ENCODE data around the gene CRYGA. TPM values are rescaled to one million over a fixed set of nuclear protein-coding genes. Genes with fewer than 3 reads are reported as not detected.

Gene CRYGA
- total RNA-seq, 2 experiments from 2014 or later, result not detected

DNA sequence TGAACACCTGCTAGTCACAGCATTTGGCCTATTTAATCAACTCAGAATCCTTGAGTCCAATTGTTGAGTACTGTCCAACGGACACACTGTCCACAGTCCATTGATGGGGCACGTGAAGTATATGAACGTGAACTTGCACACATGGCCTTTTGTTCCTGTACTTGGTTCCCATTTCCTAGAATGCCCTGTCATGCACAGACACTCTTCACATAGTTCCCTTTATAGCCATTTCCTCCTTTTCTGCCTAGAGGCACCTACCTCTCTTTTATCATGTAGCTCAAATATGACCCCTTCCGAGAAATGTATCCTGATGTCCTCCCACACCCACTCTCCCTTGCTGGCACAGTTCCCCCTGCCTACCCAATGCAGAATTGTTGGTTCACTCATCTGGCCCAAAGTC is 8.7 kb upstream of the CRYGA start:
- H3K27me3 Mint-ChIP-seq, result peaks cover 12% of the 10 kb centered on the region
- ChIA-PET CTCF (no interaction called here), POLR2A (no interaction called here)
- no peaks in the 10 kb centered on the region for H3K4me1 ChIP-seq (ENCODE audit: insufficient read depth, low read length)
- no peaks in the 10 kb centered on the region for H3K9me3 Mint-ChIP-seq
- no peak overlapping the region for H3K4me3 ChIP-seq (ENCODE audit: low read length)
- DNase-seq (peak in 2 of 14 experiments; percentile 18 to 29), ATAC-seq (ENCODE audit: poor library complexity) (no peak)
- peaks cover 0 to 17% of the 10 kb centered on the region in 2 experiments for H3K27me3 ChIP-seq (ENCODE audit: control insufficient read depth in 1 of 2, insufficient read depth in 2 of 2, low read length in 2 of 2)
- H3K27ac ChIP-seq (ENCODE audit: low read depth in 1 of 2, low read length in 2 of 2), result no peak overlapping the region
- no peaks in the 10 kb centered on the region for H3K9me3 ChIP-seq (ENCODE audit: control insufficient read depth in 1 of 2, insufficient read depth in 1 of 2, low read length in 2 of 2)
- H3K36me3 ChIP-seq (ENCODE audit: insufficient read depth, low read length), result no peaks in the 10 kb centered on the region
- intact Hi-C loops (cut with DNase I, micrococcal nuclease), result loop anchor here in 1 of 2 experiments (5.0 to 10.0 kb wide), 2 partner anchors 80 to 163 kb away; no protein-coding TSS in a partner anchor
- H3K4me3 Mint-ChIP-seq, result no peak overlapping the region
- no peak for TF ChIP-seq CTCF (IDR thresholded peaks at IDR 0.05)
- peaks cover 5% of the 10 kb centered on the region for H3K4me1 Mint-ChIP-seq (ENCODE audit: low read depth)
- H3K27ac Mint-ChIP-seq, result no peak overlapping the region
- H3K36me3 Mint-ChIP-seq (ENCODE audit: low read depth), result no peaks in the 10 kb centered on the region

DNA sequence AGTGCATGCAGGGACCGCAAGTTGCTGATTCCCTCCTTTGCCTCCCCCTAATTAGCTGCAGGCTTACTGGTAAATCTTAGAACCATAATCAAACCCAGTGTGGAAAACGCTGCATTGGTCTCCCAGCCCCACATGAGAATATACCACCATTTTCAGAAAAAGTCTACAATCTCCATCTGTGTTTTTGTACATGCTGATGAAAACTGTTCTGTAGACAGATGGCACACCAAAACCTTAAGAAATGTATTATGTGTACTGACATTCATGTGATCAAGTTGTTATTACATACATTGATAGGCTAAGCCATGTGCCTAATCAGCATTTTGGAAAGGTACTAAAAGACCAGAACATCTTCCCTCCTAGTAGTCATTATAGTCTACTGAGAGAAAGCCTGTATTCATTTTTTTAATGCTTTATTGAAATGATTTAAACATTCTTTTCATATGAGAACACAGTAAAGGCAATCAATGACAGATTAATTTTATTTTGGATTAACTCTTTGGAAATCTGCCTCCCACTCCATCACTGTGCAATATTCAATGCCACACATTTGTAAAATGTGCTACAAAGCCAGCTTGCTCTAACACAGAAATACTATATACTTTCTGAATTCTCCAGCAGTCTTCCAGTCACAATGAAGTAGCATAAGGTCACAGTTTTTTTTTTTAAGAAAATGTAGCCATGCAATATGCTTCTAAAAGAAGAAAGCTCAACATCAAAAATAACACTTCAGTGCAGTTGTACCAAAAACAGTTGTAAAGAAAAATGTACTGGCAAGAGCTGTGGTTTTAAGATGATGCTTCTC is 1.8 kb upstream of the CRYGA start:
- ATAC-seq (ENCODE audit: poor library complexity), result no peak
- POLR2A ChIA-PET, result no interaction called here
- Histone ChIP-seq H3K27me3 (ENCODE audit: control insufficient read depth in 1 of 2, insufficient read depth in 2 of 2, low read length in 2 of 2) (peaks cover 0 to under 1% of the 10 kb centered on the region in 2 experiments), H3K9me3 (ENCODE audit: control insufficient read depth in 1 of 2, insufficient read depth in 1 of 2, low read length in 2 of 2) (no peaks in the 10 kb centered on the region), H3K27ac (ENCODE audit: low read depth in 1 of 2, low read length in 2 of 2) (no peak overlapping the region), H3K36me3 (ENCODE audit: insufficient read depth, low read length) (no peaks in the 10 kb centered on the region), H3K4me1 (ENCODE audit: insufficient read depth, low read length) (no peaks in the 10 kb centered on the region), H3K4me3 (ENCODE audit: low read length) (no peak overlapping the region)
- H3K27ac Mint-ChIP-seq, result no peak overlapping the region
- peaks cover 17% of the 10 kb centered on the region for H3K27me3 Mint-ChIP-seq
- H3K9me3 Mint-ChIP-seq, result no peaks in the 10 kb centered on the region
- TF ChIP-seq CTCF (IDR thresholded peaks at IDR 0.05), result no peak
- CTCF ChIA-PET, result interaction anchor here (1.1 kb wide), 1 partner anchor 10 kb away, joined by 3 read pairs; no protein-coding TSS in a partner anchor
- DNase-seq, result no peak
- H3K36me3 Mint-ChIP-seq (ENCODE audit: low read depth), result no peaks in the 10 kb centered on the region
- intact Hi-C loops (cut with DNase I, micrococcal nuclease), result no loop called here
- no peaks in the 10 kb centered on the region for H3K4me1 Mint-ChIP-seq (ENCODE audit: low read depth)
- H3K4me3 Mint-ChIP-seq, result no peak overlapping the region

DNA sequence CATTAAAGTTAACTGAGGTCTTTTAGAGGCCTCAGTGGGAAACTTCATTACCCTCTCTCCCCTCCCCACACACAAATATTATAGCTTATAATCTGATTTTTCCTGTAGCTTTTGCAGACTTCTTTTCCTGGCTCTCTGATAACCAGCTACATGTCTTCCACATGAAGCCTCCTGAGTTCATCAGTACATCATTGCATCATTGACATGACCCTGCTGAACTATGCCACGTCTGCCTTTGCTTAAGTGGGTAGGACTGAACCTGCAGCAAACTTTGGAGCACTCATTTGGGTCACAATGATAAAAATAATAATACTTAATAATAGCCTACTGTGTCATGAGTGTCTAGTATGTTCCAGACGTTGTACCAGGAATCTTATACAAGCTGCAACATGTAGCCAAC is 7.0 kb downstream of the CRYGA start:
- H3K9me3 Mint-ChIP-seq, result peaks cover 2% of the 10 kb centered on the region
- H3K27ac Mint-ChIP-seq, result no peak overlapping the region
- Histone ChIP-seq H3K9me3 (ENCODE audit: control insufficient read depth in 1 of 2, insufficient read depth in 1 of 2, low read length in 2 of 2) (no peaks in the 10 kb centered on the region), H3K4me1 (ENCODE audit: insufficient read depth, low read length) (no peaks in the 10 kb centered on the region), H3K4me3 (ENCODE audit: low read length) (no peak overlapping the region), H3K27me3 (ENCODE audit: control insufficient read depth in 1 of 2, insufficient read depth in 2 of 2, low read length in 2 of 2) (peaks cover 0 to 3% of the 10 kb centered on the region in 2 experiments), H3K27ac (ENCODE audit: low read depth in 1 of 2, low read length in 2 of 2) (no peak overlapping the region), H3K36me3 (ENCODE audit: insufficient read depth, low read length) (no peaks in the 10 kb centered on the region)
- TF ChIP-seq CTCF (IDR thresholded peaks at IDR 0.05), result no peak
- intact Hi-C loops (cut with DNase I, micrococcal nuclease), result no loop called here
- no peaks in the 10 kb centered on the region for H3K4me1 Mint-ChIP-seq (ENCODE audit: low read depth)
- H3K27me3 Mint-ChIP-seq, result no peaks in the 10 kb centered on the region
- no peak overlapping the region for H3K4me3 Mint-ChIP-seq
- CTCF ChIA-PET, result no interaction called here
- POLR2A ChIA-PET, result no interaction called here
- no peak for DNase-seq
- H3K36me3 Mint-ChIP-seq (ENCODE audit: low read depth), result no peaks in the 10 kb centered on the region
- no peak for ATAC-seq (ENCODE audit: poor library complexity)

All from CD4-positive, alpha-beta T cell (primary cell).